Raji (cell line): ENCODE measurements around the gene ANGPT4.

Experiments used
- POLR2A ChIP-seq: IDR thresholded peaks from 2 replicates; pipeline ENCODE4 v1.6.1; 2011; ENCODE audit warnings: low read depth, low read length, control low read depth; ENCODE audit not compliant: insufficient read depth

The ANGPT4 gene

DNA sequence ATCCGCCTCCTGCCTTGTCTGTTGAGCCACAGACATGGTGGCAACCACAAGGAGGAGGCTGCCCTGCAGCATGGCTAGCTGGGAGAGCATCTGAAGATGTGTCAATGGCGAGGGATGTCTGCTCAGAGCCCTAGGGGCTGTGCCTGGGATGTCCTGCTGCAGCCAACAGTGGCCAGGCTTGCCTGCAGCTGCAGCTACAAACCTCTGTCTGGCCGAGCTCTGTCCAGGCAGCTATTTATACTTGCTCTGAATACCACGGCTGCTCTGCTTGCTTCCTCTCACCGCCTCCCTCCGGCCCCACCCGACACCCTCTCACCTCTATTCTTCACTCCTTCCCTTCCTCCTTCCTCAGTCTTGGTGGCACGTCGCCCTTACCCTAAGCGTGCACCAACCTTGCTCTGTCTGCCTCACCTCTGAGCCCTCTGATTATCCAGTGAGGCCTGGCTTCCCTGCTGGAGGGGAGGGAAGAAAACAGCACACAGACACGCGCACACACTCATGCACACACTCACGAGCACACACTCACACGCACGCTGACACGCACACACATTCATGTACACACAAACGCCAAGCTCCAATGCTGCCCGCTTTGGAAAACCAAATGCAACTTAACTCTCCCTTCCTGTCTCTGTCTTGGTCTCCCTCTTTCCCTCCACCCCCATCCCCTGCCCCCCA, at the start of gene ANGPT4:
TSS of gene ANGPT4 (minus strand) at position 210 of the 675 bp plus-strand sequence. CDS start at position 90, 120 bp downstream.
- TF ChIP-seq POLR2A = no peak

DNA sequence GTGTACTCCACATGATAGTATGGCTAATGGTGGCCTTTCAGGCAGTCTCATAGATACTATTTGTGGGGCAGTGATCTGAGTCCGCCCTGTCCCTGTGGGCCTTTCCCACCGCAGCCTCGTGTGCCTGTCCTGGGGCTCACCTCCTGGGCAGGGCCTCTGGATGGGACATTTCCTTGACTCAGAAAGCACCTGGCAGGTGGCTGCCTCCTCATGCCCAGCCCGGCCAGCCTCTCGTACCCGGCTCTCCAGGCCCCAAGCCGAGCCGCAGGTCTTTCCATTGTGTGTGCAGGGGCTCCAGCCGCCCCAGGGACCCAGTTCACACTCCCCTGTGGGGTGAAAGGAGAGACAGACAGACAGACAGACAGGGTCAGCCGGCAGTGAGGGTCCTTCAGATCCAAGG, 47.7 kb upstream of the ANGPT4 start:
- TF ChIP-seq POLR2A = no peak

DNA sequence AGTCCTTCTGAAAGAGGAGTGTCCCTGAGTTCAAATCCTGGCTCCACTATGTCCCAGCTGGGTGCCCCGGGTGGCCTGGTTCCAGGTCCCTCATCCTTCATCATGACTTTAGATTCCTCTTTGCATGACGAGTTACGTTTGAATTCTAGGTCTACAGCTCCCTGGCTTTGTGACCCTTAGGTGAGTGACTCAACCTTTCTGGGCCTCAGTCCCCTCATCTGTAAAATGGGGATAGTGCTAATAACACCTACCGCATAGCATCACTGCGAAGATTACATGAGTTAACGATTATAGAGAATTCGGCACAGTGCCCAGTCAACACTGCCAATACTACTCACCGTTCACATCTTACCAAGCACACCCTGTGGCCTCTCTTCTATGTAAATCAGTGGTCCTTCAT, 46.5 kb upstream of the ANGPT4 start:
- TF ChIP-seq POLR2A = no peak

- no peak for TF ChIP-seq POLR2A
Measured at GRCh38 chr20:962223-962622, 46.1 kb upstream of the ANGPT4 start.

DNA sequence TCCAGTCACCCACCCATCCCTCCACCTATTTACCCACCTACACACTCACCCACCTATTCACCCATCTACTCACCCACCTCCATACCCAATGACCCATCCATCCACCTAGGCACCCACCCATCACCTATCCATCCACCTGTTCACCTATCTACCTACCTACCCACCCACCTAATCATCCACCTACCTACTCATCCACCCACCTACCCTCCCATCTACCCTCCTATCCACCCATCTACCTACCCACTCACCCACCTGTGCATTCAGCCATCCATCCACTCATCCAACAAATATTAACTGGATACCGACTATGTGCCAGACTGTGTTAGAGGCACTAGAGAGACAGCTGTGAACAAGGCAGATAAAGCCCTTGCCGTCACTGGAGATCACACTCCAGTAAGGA, 45.6 kb upstream of the ANGPT4 start:
- TF ChIP-seq POLR2A = no peak

DNA sequence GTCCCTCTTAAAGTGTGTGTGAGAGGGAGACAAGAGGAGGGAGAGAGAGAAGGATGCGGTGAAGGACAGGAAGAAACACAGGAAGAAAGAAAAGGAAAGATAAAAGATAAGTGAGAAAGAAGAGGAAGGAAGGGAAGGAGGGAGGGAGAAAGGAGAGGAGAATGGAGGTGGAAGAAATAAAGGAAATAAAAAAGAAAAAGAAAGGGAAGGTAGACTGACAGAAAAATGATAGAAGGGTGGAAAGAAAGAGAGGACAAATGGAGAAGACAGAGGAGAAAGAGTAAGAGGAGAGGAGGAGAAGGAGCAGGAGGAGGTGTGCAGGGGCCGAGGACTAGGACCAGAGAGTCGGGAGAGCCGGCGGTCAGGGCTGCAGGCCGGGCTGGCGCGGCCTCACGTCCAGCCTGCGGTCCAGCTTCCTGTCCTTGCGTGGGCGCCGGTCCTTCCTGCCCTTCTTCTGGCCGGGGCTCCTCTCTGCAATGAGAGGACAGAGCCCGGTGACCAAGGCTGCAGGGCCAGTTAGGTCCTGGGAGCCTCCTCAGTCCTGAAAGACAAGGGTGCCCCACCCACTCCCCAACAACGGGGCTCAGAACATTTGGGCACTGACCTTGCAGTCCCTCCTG, 44.0 kb upstream of the ANGPT4 start:
- no peak for TF ChIP-seq POLR2A

DNA sequence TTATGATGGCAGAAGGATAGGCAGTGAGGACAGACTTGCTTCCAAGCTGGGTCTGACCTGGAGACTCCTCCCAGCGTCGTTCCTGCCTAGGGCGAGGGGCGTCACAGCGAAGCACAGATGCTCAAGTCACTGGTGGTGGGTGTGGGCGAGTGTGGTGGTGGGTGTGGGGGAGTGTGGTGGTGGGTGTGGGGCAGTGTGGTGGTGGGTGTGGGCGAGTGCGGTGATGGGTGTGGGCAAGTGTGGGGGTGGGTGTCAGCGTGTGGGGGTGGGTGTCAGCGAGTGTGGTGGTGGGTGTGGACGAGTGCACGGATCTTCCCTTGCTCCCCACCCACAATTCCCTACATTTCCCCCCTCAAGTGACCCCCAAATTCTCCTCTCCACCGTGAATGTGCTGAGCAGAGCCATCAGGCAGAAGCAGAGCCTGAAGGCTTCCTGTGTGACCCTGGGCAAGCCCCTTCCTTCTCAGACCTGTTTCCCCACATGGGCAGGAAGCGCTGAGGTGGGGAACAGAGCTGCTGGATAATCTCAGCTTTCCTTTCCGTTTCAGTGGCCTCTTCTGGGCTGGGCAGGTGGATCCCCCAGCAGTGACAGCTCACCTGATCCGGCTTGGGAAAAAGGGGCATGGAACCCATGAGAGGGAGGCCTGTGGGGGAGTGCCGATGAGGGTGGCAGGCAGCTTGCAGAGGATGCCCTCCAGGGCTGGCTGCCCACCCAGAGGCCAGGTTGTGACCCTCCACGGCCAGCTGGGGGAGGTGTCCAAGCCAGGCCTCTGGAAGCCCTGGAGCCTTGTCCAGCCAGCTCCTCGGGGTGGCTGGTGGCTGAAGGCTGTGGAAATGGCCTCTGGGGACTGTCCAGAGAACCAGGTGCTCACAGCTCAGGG, 43.0 kb upstream of the ANGPT4 start:
- no peak for TF ChIP-seq POLR2A

- no peak for TF ChIP-seq POLR2A
Measured at GRCh38 chr20:957544-957943, 41.4 kb upstream of the ANGPT4 start.

GRCh38 chr20:956330-956951, 40.3 kb upstream of the ANGPT4 start:
- no peak for TF ChIP-seq POLR2A

GRCh38 chr20:955656-956055, 39.5 kb upstream of the ANGPT4 start:
- no peak for TF ChIP-seq POLR2A

- TF ChIP-seq POLR2A = no peak
Measured at GRCh38 chr20:955111-955510, 39.0 kb upstream of the ANGPT4 start.

DNA sequence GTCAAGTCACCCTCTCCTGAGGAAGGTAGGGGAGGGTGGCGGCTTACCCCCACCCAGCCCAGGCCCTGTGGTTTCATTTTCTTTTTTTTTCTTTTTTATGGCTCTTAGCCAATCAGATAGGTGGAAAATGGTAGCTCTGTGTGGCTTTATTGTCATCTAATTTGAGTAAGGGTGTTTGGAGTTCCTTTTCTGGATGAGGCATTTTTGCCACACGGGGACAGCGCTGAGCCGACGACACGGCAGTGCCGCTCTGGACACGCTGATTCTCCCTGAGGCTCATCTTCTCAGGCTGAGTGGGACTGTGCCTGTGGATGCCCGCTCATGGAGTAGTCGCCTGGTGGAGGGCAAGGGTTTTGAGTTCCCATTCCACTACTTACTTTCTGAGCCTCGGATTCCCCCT, 37.6 kb upstream of the ANGPT4 start:
- TF ChIP-seq POLR2A = no peak

GRCh38 chr20:952196-952795, 36.2 kb upstream of the ANGPT4 start:
- no peak for TF ChIP-seq POLR2A

DNA sequence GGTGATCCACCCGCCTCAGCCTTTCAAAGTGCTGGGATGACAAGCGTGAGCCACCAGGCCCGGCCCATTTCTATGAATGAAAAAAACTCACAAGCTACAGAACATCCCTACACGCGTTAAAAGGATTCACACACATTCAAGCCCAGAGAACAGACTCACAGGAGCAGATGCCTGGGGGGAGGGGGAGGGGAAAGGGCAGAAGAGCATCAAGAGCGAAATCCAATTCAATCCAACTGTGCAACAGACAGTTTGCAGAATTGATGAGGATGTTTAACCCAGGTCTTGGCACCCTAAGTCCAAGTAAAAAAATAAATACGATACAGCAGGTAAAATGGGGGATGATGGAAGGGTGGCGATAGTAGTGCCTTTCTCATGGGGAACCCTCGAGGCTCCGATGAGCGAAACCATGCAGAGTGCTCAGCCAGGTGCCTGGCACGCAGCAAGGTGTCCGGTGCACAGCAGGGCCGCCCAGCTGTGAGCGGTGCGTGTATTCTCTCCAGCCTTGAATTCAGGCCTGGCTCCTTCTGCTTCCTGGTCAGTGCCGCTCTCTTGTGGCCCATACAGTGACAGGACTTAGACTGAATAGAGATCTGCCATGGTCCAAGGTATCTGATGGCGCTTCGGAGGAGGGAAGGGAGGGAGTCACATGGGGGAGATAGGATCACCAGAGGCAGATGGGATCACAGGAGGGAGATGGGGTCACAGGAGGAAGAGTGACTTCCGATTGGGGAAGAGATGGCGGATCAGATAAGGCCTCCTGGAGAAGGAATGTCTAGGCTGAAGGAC, 35.4 kb upstream of the ANGPT4 start:
- TF ChIP-seq POLR2A = no peak

DNA sequence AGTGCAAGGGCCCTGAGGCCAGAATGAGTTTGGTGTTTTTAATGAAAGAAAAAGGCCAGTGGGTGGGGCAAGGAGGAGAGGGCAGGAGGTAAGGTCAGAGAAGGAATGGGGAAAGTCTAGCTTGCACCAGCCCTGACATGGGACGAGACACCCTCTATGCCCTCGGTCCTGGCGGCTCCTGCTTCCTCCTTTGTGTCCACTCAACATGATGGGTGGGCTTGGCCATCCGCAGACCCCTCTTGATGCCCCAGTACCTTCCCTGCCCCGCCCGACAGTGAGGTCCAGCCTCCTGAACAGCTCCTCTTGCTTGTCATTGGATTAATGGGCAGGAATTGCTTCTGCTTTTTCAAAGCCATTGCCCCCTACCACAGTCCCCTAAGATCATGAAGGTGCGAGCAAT, 33.6 kb upstream of the ANGPT4 start:
- TF ChIP-seq POLR2A = no peak

GRCh38 chr20:946826-947225, 30.7 kb upstream of the ANGPT4 start:
- TF ChIP-seq POLR2A = no peak
